Parathyroid adenoma (tissue), 2 donors: ENCODE results near the gene TLE1.
A peak's percentile ranks its signal among the peaks of the same experiment; 100 is the strongest.
"Not testable (repeated sequence)": the region's sequence is repeated elsewhere in the genome, so short reads cannot be mapped to it uniquely, and the experiment has no call there.

Experiments
- H2AFZ ChIP-seq: fragments of 300-600 bp; sonication (generic); one replicate; pipeline ENCODE4 v1.7.0; 2017; ENCODE audit warnings: antibody characterized with exemption, mild to moderate bottlenecking
- H3K27ac ChIP-seq: fragments of 300-600 bp; sonication (generic); one replicate; pipeline ENCODE4 v1.7.0; 2017
- H3K27me3 ChIP-seq: fragments of 300-600 bp; sonication (generic); one replicate; pipeline ENCODE4 v1.7.0; 2017; ENCODE audit warnings: low read length; ENCODE audit not compliant: control insufficient read depth, insufficient read depth
- H3K36me3 ChIP-seq: fragments of 300-600 bp; sonication (generic); one replicate; pipeline ENCODE4 v1.7.0; 2017; ENCODE audit warnings: low read length; ENCODE audit not compliant: control insufficient read depth, insufficient read depth
- H3K4me1 ChIP-seq: fragments of 300-600 bp; sonication (generic); one replicate; pipeline ENCODE4 v1.7.0; 2017; ENCODE audit warnings: control low read depth
- H3K4me2 ChIP-seq: fragments of 300-600 bp; sonication (generic); one replicate; pipeline ENCODE4 v1.7.0; 2017; ENCODE audit warnings: low read length
- H3K4me3 ChIP-seq: fragments of 300-600 bp; sonication (generic); one replicate; pipeline ENCODE4 v1.7.0; 2017; ENCODE audit warnings: low read depth, low read length
- H3K79me2 ChIP-seq: fragments of 300-600 bp; sonication (generic); one replicate; pipeline ENCODE4 v1.7.0; 2017; ENCODE audit warnings: control low read depth
- H3K9ac ChIP-seq: fragments of 300-600 bp; sonication (generic); one replicate; pipeline ENCODE4 v1.7.0; 2017; ENCODE audit warnings: mild to moderate bottlenecking
- H3K9me3 ChIP-seq: fragments of 300-600 bp; sonication (generic); one replicate; pipeline ENCODE4 v1.7.0; 2017; ENCODE audit warnings: low read length; ENCODE audit not compliant: control insufficient read depth
- CTCF ChIP-seq: fragments of 300-600 bp; sonication (generic); IDR thresholded peaks from one replicate; pipeline ENCODE4 v1.7.0; 2017; ENCODE audit warnings: antibody characterized with exemption, mild to moderate bottlenecking
- donor health status: primary hyperparathyroidism.

The TLE1 gene

GRCh38 chr9:81693671-81694378, 4.5 kb upstream of the TLE1 start:
- no peaks in the 10 kb centered on the region for H3K9me3 ChIP-seq
- H3K4me1 ChIP-seq = no peaks in the 10 kb centered on the region
- no peaks in the 10 kb centered on the region for H3K79me2 ChIP-seq
- H3K4me2 ChIP-seq = no peak overlapping the region
- no peak overlapping the region for H2AFZ ChIP-seq
- no peaks in the 10 kb centered on the region for H3K27me3 ChIP-seq
- no peak overlapping the region for H3K27ac ChIP-seq
- H3K36me3 ChIP-seq = no peaks in the 10 kb centered on the region
- no peak overlapping the region for H3K4me3 ChIP-seq
- TF ChIP-seq CTCF = no peak
- no peak overlapping the region for H3K9ac ChIP-seq

GRCh38 chr9:81690251-81690851, 1.0 kb upstream of the TLE1 start:
- Histone ChIP-seq H3K27me3 (no peaks in the 10 kb centered on the region), H3K9ac (no peak overlapping the region), H3K9me3 (no peaks in the 10 kb centered on the region), H3K36me3 (no peaks in the 10 kb centered on the region), H3K79me2 (no peaks in the 10 kb centered on the region), H3K4me2 (peak overlapping the region; percentile 62), H3K27ac (no peak overlapping the region), H3K4me1 (peaks cover 3% of the 10 kb centered on the region), H3K4me3 (peak overlapping the region; percentile 66), H2AFZ (peak overlapping the region; percentile 66)
- TF ChIP-seq CTCF = no peak

- peak overlapping the region; percentile 54 for H3K27ac ChIP-seq
- not testable (repeated sequence) for H3K9ac ChIP-seq, H3K9me3 ChIP-seq, H3K4me1 ChIP-seq, H3K79me2 ChIP-seq, H3K36me3 ChIP-seq, H3K27me3 ChIP-seq
- H3K4me2 ChIP-seq = peak overlapping the region; percentile 63
- peak overlapping the region; percentile 63 for H3K4me3 ChIP-seq
- peak overlapping the region; percentile 77 for H2AFZ ChIP-seq
These were observed 329 bp downstream of the TLE1 start for GRCh38 chr9:81689093-81689342.

- H3K36me3 ChIP-seq, H3K9me3 ChIP-seq, H3K4me1 ChIP-seq, H3K79me2 ChIP-seq, H3K27me3 ChIP-seq, H3K9ac ChIP-seq: not testable (repeated sequence)
- peak overlapping the region; percentile 54 for H3K27ac ChIP-seq
- peak overlapping the region; percentile 63 for H3K4me2 ChIP-seq
- H3K4me3 ChIP-seq = peak overlapping the region; percentile 63
- peak overlapping the region; percentile 77 for H2AFZ ChIP-seq
These were observed 870 bp downstream of the TLE1 start for GRCh38 chr9:81688262-81689092.

- H3K9me3 ChIP-seq = no peaks in the 10 kb centered on the region
- peak overlapping the region; percentile 20 for H3K27ac ChIP-seq
- H3K9ac ChIP-seq = no peak overlapping the region
- H3K79me2 ChIP-seq = no peaks in the 10 kb centered on the region
- H3K27me3 ChIP-seq = no peaks in the 10 kb centered on the region
- H2AFZ ChIP-seq = peak overlapping the region; percentile 77
- no peaks in the 10 kb centered on the region for H3K36me3 ChIP-seq
- H3K4me3 ChIP-seq = peak overlapping the region; percentile 63
- H3K4me2 ChIP-seq = peak overlapping the region; percentile 63
- H3K4me1 ChIP-seq = peaks cover 3% of the 10 kb centered on the region
- TF ChIP-seq CTCF = no peak
These were observed 1.7 kb downstream of the TLE1 start for GRCh38 chr9:81687521-81688261.
